ENCODE measurements around the gene PIK3CG. TPM values are rescaled to one million over a fixed set of nuclear protein-coding genes. Genes with fewer than 3 reads are reported as not detected.
"Not testable (repeated sequence)": the region's sequence is repeated elsewhere in the genome, so short reads cannot be mapped to it uniquely, and the experiment has no call there.

PIK3CG gene
- total RNA-seq, 1 donor from 2014 or later = 15.7 TPM

GRCh38 chr7:106936236-106936635 is 71.2 kb downstream of the PIK3CG start:
- Histone ChIP-seq H3K27ac (no peak overlapping the region), H3K36me3 (no peaks in the 10 kb centered on the region), H3K4me1 (no peaks in the 10 kb centered on the region), H3K4me3 (no peak overlapping the region), H3K27me3 (no peaks in the 10 kb centered on the region), H3K9me3 (no peaks in the 10 kb centered on the region)
- intact Hi-C loops (cut with DNase I) = no loop called here
- ATAC-seq = no peak
- no peak for DNase-seq
- TF ChIP-seq, protein P1, sequence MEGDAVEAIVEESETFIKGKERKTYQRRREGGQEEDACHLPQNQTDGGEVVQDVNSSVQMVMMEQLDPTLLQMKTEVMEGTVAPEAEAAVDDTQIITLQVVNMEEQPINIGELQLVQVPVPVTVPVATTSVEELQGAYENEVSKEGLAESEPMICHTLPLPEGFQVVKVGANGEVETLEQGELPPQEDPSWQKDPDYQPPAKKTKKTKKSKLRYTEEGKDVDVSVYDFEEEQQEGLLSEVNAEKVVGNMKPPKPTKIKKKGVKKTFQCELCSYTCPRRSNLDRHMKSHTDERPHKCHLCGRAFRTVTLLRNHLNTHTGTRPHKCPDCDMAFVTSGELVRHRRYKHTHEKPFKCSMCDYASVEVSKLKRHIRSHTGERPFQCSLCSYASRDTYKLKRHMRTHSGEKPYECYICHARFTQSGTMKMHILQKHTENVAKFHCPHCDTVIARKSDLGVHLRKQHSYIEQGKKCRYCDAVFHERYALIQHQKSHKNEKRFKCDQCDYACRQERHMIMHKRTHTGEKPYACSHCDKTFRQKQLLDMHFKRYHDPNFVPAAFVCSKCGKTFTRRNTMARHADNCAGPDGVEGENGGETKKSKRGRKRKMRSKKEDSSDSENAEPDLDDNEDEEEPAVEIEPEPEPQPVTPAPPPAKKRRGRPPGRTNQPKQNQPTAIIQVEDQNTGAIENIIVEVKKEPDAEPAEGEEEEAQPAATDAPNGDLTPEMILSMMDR (IDR thresholded peaks at IDR 0.05) = no peak

DNA sequence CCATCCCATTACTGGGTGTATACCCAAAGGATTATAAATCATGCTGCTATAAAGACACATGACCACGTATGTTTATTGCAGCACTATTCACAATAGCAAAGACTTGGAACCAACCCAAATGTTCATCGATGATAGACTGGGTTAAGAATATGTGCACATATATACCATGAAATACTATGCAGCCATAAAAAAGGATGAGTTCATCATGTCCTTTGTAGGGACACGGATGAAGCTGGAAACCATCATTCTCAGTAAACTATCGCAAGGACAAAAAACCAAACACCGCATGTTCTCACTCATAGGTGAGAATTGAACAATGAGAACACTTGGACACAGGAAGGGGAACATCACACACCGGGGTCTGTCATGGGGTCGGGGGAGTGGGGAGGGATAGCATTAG is 73.0 kb downstream of the PIK3CG start:
- H3K36me3 ChIP-seq; H3K9me3 ChIP-seq; DNase-seq; H3K27me3 ChIP-seq; H3K4me3 ChIP-seq; H3K27ac ChIP-seq; H3K4me1 ChIP-seq; intact Hi-C loops (cut with DNase I); ATAC-seq: not testable (repeated sequence)

DNA sequence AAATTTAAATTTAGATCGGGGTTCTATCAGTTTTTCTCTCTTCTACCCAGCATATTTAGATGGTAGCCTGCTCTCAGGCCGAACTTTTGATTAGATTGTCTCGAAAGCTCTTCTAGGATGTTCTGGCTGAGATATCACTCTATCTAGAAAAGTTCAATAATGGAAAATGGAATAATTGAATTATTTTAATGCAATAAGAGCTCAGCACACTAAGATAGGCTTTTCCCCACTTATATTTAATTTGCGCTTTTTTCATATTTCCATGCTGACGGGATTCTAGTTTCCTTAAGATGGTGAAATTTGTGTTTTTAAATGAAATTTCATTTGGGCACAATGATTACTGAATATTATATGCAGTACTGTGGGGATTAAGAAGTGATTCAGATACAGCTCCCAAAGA is 73.7 kb downstream of the PIK3CG start:
- intact Hi-C loops (cut with DNase I) = no loop called here

DNA sequence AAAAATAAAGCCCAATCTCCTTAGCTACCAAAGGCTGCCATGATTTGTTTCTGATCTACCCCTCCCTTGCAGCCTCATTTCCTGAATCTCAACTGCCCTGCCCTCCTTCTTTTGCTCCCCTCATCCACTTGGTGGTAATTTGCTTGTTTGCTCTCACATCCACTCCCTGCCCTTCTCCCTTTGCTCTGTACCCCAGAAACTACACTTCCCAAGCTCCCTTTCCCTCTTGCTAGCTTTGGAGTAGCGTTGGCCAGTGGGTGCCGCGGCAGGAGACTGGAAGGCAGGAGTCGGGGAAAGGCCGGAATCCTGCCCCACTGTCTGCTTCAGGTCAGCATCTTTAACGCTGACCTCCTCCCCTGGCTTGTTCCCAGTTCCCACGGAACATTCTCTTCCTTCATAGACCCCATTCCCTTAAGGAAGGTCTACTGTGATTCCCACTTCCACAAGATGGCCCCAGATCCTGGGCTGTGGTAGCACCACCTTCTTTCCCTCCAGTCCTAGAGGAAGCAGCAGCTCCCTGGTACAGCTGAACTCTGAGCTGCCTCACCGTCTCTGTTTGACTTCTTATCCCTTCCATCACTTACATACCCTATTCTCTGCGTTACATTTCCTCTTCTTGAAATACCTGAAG is 79.1 kb downstream of the PIK3CG start:
- Histone ChIP-seq H3K4me1 (no peaks in the 10 kb centered on the region), H3K27ac (no peak overlapping the region), H3K4me3 (no peak overlapping the region), H3K27me3 (no peaks in the 10 kb centered on the region), H3K9me3 (no peaks in the 10 kb centered on the region), H3K36me3 (no peaks in the 10 kb centered on the region)
- no peak for DNase-seq
- intact Hi-C loops (cut with DNase I) = no loop called here
- TF ChIP-seq, protein P1 (IDR thresholded peaks at IDR 0.05) = no peak
- ATAC-seq = no peak

More for the DNA sequence above, 73.7 kb downstream of the PIK3CG start:
- Histone ChIP-seq H3K4me1 (no peaks in the 10 kb centered on the region), H3K36me3 (no peaks in the 10 kb centered on the region), H3K9me3 (no peaks in the 10 kb centered on the region), H3K27ac (no peak overlapping the region), H3K27me3 (no peaks in the 10 kb centered on the region), H3K4me3 (no peak overlapping the region)
- ATAC-seq = no peak
- no peak for DNase-seq
- TF ChIP-seq, protein P1 (IDR thresholded peaks at IDR 0.05) = no peak

GRCh38 chr7:106947244-106947728 is 82.2 kb downstream of the PIK3CG start:
- no peaks in the 10 kb centered on the region for H3K9me3 ChIP-seq
- no peak overlapping the region for H3K27ac ChIP-seq
- H3K27me3 ChIP-seq = no peaks in the 10 kb centered on the region
- intact Hi-C loops (cut with DNase I) = loop anchor here (5.0 kb wide), 1 partner anchor 200 kb away; no protein-coding TSS in a partner anchor
- TF ChIP-seq, protein P1 (IDR thresholded peaks at IDR 0.05) = peak; percentile 56
- DNase-seq = no peak
- H3K4me1 ChIP-seq = no peaks in the 10 kb centered on the region
- H3K36me3 ChIP-seq = no peaks in the 10 kb centered on the region
- no peak overlapping the region for H3K4me3 ChIP-seq
- peak; percentile 86 for ATAC-seq

- DNase-seq (no peak), ATAC-seq (no peak)
- Histone ChIP-seq H3K4me1 (no peaks in the 10 kb centered on the region), H3K4me3 (no peak overlapping the region), H3K9me3 (no peaks in the 10 kb centered on the region), H3K27me3 (no peaks in the 10 kb centered on the region), H3K36me3 (no peaks in the 10 kb centered on the region), H3K27ac (no peak overlapping the region)
- intact Hi-C loops (cut with DNase I) = no loop called here
- TF ChIP-seq, protein P1 (IDR thresholded peaks at IDR 0.05) = no peak
Observed at GRCh38 chr7:106952001-106952657, 87.0 kb downstream of the PIK3CG start.
